GM18526 (cell line): ENCODE data around the gene KIF25.

Experiments used
- POLR2A ChIP-seq: IDR thresholded peaks from 3 replicates; pipeline ENCODE4 v1.6.1; 2011; ENCODE audit not compliant: insufficient read length; ENCODE audit errors: extremely low read depth

The KIF25 gene

GRCh38 chr6:168043848-168044415 is 46.5 kb downstream of the KIF25 start:
- no peak for TF ChIP-seq POLR2A

DNA sequence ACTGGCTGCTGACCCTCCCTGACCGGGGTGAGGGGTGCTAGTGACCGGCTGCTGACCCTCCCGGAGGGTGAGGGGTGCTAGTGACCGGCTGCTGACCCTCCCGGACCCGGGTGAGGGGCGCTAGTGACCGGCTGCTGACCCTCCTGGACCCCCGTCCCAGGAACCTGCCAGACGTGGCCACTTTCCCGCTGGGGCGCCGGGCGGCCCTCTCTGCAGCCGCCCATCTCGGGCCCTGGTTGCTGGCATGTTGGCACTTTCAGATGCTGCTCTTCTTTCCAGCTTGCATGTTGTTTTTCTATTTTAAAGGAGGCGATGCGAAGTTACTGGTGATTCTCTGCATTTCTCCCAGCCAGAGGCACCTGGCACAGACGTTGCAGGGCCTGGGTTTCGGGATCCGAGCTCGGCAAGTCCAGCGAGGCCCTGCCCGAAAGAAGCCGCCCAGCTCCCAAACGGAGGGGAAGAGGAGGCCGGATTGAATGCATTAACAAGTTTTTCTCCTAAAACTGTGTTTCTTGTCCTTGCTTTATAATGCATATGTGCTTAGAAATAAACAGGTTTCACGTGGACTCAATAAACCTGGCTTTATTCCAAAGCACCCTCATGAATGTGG is 47.2 kb downstream of the KIF25 start:
- no peak for TF ChIP-seq POLR2A

DNA sequence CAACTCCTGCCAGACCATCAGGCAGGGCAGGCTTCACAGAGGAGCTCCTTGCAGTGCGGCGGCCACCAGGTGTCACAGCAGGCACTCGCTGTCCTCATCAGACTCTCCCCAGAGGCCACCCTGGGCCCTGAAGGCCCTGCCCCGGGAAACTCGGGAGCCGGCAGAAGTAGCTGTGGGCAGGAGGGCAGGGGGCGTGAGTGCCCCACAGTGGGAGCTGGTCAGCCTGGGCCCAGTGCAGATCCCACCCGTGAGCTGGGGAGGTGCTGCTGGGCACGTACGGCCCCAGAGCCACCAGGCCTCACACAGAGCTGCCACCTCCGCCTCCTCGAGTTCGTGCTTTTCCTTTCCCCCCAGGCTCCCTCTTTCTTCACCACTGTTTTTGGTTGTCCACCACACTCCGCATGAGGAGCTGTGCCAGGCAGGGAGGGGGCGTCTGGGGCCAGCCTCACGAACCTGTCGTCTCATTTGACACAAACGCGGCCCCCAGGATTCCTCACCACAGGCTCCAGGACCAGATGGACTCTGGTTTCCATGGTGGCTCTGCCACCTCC is 47.7 kb downstream of the KIF25 start:
- no peak for TF ChIP-seq POLR2A

DNA sequence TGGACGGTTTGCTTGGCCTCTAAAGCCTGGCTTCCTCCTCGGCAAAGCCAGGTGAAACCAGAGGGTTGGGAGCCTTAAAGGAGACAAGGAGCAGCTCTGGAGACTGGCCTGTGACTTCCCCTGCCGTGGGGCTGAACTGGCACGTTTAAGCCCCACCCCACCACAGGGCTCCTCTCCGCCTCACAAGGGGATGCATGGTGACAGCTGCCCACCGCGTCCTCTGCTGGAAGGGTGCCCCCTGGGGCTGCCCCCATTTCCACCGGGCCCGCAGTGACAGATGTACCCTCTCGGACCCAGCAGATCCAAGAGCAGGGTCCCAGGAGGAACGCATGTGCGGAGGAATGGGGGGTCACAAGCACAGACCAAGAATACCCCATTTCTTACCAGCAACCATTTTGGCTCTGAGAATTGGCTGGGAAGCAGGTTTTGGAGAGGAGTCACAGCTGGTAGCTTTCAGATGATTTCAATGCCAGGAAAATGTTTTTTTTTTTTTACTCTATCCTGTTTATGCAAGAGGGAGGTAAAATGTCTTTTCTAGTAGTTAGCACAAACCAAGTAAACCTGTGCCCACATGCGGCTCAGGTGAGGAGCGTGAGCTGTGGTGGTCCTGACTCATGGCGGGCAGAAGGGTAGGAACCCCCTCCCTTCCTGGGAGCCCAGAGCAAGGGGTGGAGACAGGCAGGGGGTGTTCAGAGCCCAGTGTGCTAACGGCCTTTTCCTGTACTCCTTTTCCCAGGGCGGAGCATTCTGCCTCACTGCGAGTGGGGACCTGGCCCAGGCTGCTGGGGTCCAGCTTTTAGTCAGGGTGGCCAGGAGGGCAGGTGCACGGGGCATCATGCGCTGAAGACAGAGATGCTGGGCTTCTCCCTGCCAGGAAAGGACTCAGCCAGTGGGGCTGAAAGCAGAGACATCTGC is 48.5 kb downstream of the KIF25 start:
- TF ChIP-seq POLR2A, result no peak

DNA sequence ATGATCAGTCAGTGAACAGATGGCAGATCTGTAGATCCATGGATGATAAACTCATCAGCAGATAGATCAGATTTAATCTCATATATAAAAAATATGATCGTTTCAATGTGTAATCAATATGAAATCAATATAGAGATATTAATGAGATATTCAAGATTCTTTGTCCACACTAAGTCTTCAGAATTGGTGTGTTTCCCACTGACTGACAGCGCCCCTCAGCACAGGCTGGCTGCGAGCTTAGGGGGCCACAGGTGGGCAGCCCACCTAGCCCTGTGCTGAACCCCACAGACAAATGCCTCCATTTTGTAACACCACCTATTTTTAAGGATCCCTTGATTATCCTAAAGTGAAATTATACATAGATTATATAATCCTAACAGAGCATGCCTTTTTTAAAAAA is 49.2 kb downstream of the KIF25 start:
- TF ChIP-seq POLR2A, result no peak

- TF ChIP-seq POLR2A, result no peak
Observed at GRCh38 chr6:168047841-168048723, 50.6 kb downstream of the KIF25 start.

- no peak for TF ChIP-seq POLR2A
Observed at GRCh38 chr6:168048724-168049025, 51.2 kb downstream of the KIF25 start.

- no peak for TF ChIP-seq POLR2A
Observed at GRCh38 chr6:168049277-168049676, 51.8 kb downstream of the KIF25 start.

- no peak for TF ChIP-seq POLR2A
Observed at GRCh38 chr6:168049706-168050224, 52.3 kb downstream of the KIF25 start.

- no peak for TF ChIP-seq POLR2A
Observed at GRCh38 chr6:168050225-168050880, 52.9 kb downstream of the KIF25 start.

- TF ChIP-seq POLR2A, result no peak
Observed at GRCh38 chr6:168050881-168051586, 53.6 kb downstream of the KIF25 start.

DNA sequence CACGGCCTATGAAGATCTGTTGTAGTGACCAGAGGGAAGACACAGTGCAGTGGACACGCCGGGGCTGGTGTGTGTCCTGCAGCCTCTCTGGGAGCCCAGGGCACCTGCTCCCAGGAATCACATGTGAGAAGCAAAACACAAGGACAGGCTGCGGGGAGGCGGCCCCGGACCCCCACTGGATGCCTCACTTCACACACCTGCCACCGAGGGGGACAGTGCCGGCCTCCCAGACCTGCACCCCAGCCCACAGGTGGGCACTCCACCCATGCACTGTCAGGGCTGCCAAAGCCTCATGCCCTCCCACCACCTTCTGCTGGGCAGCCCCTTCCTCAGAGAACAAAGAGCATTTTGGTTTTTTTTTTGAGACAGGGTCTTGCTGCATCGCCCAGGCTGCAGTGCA is 54.2 kb downstream of the KIF25 start:
- TF ChIP-seq POLR2A, result no peak

DNA sequence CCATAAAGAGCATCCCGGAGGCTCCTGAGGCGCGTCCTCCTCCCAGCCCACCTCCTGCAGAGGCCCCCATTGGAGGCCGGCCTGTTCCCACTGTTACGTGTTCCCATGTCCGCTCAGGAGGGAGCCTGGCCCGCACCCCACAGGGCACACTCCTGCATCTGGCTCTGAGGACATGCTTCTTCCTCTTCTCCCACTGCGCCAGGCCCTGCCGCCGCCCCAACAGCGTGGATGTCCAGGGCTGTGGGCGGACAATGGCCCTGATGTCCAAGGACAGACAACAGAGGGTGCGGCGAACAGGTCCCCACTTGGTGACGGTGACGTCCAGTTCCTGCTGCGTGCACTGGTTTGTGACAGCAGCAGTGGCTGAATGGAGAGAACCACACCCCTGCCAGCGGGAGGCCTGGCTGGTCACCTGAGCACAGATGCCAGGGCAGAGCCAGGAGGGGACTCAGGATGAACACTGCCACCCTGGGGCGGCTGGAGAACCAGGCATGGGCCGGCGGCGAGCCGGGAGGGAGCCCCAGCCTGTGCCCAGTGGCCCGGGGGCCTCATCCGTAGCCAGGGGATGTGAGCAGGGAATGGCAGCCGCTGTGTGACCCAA is 54.9 kb downstream of the KIF25 start:
- TF ChIP-seq POLR2A, result no peak
